ENCODE data around the gene SLC6A8. TPM values are rescaled to one million over a fixed set of nuclear protein-coding genes. Genes with fewer than 3 reads are reported as not detected.
A peak's percentile ranks its signal among the peaks of the same experiment; 100 is the strongest.

SLC6A8 gene
- total and polyA plus RNA-seq, 2 donors from 2014 or later, result 79.7 to 110 TPM

DNA sequence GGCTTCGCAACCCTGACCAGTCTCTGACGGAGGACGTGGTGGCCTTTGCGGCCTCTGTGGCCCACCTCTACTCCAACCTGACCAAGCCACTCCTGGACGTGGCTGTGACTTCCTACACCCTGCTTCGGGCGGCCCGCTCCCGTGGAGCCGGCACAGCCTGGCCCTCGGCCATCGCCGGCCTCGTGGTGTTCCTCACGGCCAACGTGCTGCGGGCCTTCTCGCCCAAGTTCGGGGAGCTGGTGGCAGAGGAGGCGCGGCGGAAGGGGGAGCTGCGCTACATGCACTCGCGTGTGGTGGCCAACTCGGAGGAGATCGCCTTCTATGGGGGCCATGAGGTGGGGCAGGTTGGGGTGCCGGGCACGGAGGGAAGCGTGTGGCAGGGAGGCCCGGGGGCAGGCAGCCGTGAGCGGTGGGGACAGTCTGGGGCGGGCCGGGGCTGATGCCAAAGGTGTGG lies 38.1 kb downstream of the SLC6A8 start:
- intact Hi-C loops (cut with DNase I), result no loop called here
- Histone ChIP-seq H3K27me3 (ENCODE audit: control insufficient read depth, insufficient read depth, low read length) (no peaks in the 10 kb centered on the region), H3K4me3 (ENCODE audit: low read length in 3 of 3) (no peak overlapping the region), H3K9ac (ENCODE audit: low read length in 3 of 3) (no peak overlapping the region), H3K4me1 (ENCODE audit: control insufficient read depth in 2 of 3, insufficient read depth in 2 of 3, low read depth in 1 of 3, low read length in 3 of 3) (peaks cover 0 to 36% (median 8%) of the 10 kb centered on the region in 3 donors), H3K27ac (ENCODE audit: low read depth in 2 of 2, low read length in 2 of 2) (peak overlapping the region; percentile 40 to 74), H3K9me3 (ENCODE audit: control insufficient read depth in 2 of 3, insufficient read depth in 1 of 3, low read length in 3 of 3) (no peaks in the 10 kb centered on the region), H3K36me3 (ENCODE audit: control insufficient read depth in 2 of 3, insufficient read depth in 3 of 3, low read length in 3 of 3) (peaks cover 0 to under 1% (median 0%) of the 10 kb centered on the region in 3 donors)
- FAIRE-seq, result no peak
- TF ChIP-seq, protein P1, sequence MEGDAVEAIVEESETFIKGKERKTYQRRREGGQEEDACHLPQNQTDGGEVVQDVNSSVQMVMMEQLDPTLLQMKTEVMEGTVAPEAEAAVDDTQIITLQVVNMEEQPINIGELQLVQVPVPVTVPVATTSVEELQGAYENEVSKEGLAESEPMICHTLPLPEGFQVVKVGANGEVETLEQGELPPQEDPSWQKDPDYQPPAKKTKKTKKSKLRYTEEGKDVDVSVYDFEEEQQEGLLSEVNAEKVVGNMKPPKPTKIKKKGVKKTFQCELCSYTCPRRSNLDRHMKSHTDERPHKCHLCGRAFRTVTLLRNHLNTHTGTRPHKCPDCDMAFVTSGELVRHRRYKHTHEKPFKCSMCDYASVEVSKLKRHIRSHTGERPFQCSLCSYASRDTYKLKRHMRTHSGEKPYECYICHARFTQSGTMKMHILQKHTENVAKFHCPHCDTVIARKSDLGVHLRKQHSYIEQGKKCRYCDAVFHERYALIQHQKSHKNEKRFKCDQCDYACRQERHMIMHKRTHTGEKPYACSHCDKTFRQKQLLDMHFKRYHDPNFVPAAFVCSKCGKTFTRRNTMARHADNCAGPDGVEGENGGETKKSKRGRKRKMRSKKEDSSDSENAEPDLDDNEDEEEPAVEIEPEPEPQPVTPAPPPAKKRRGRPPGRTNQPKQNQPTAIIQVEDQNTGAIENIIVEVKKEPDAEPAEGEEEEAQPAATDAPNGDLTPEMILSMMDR (IDR thresholded peaks at IDR 0.05; ENCODE audit: borderline replicate concordance, extremely low read depth, insufficient read depth), result no peak
- peak in 1 of 5 donors; percentile 84 for DNase-seq

DNA sequence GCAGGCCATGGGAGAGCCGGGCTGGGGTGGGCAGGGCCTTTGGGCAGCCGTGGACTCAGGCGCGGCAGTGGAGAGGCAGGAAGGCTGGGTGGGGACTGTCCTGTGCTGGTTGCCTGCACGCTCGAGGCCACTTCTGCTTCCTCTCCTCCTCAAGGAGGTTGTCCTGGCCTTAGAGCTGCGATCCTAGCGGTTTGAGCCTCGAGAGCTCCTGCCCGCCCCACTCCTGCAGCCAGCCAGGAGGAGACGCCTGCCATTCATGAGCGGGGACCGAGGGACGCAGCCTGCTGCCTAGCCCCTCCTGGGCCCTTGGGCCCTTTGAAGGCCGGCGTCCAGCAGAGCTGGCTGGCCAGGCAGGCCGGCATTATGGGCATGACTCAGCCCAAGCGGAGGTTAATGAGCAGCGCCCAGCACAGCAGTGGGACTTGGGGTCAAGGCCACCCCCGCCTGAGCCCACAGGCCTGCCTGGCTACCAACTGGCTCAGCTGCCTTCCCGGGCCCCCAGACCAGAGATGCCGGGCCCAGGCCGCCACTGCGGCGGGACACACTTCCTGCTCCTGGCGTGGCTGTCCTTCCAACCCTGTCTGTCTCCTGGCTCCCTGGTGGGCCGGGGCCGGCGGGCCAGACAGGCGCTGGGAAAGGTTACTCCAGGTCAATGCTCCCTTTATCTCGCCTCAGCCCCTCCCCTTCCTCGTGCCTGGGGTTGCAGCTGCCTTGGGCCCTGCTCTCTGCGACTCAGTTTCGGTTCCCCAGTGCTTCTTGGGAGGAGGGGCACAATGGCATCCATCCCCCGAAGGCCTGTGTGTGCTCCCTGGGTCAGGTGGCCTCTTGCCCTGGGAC lies 38.8 kb downstream of the SLC6A8 start:
- no peak overlapping the region for H3K9ac ChIP-seq (ENCODE audit: low read length in 3 of 3)
- peak overlapping the region; percentile 40 to 74 for H3K27ac ChIP-seq (ENCODE audit: low read depth in 2 of 2, low read length in 2 of 2)
- H3K9me3 ChIP-seq (ENCODE audit: control insufficient read depth in 2 of 3, insufficient read depth in 1 of 3, low read length in 3 of 3), result no peaks in the 10 kb centered on the region
- peak in 3 of 5 donors; percentile 58 to 89 (median 69) for DNase-seq
- TF ChIP-seq, protein P1 (IDR thresholded peaks at IDR 0.05; ENCODE audit: borderline replicate concordance, extremely low read depth, insufficient read depth), result no peak
- FAIRE-seq, result no peak
- H3K36me3 ChIP-seq (ENCODE audit: control insufficient read depth in 2 of 3, insufficient read depth in 3 of 3, low read length in 3 of 3), result no peaks in the 10 kb centered on the region
- H3K27me3 ChIP-seq (ENCODE audit: control insufficient read depth, insufficient read depth, low read length), result no peaks in the 10 kb centered on the region
- intact Hi-C loops (cut with DNase I), result no loop called here
- H3K4me1 ChIP-seq (ENCODE audit: control insufficient read depth in 2 of 3, insufficient read depth in 2 of 3, low read depth in 1 of 3, low read length in 3 of 3), result peaks cover 0 to 36% (median 8%) of the 10 kb centered on the region in 3 donors
- no peak overlapping the region for H3K4me3 ChIP-seq (ENCODE audit: low read length in 3 of 3)

DNA sequence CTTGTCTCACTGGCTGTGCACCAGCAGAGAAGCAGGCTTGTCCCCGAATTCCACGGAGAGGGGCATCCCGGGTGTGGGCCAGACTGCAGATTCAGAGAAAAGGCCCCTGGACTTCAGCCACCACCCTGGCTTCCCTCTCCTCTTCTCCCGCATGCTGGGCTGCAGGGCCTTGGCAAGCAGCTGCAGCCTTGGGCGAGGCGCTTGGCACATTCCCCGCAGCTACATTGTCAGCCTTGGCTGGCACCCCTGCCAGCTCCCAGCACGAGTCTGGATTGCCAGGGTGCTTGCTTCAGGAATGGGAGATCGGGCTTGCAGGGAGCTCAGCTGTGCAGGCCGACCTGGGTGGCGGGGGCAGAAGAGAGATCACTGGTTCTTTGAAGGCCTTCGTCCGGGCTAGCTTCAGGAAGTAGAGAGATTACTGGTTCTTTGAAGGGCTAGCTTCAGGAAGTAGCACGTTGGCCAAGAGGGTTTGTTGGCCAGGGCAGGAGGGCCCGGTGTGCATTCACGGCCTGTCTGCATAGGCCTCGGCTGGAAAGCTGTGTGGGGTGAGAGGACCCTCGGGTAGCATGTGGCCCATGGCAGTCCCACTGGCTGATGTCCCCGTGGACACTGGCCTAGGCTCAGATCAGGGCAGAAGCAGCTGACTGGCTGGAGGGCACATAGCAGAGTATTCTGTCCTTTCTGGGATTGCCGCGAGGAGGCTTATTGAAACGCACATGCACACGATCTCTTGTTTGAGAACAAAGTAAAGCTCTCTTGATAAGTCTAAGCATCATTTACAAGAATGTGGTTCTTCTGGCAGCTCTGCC lies 39.6 kb downstream of the SLC6A8 start:
- H3K27ac ChIP-seq (ENCODE audit: low read depth in 2 of 2, low read length in 2 of 2), result peak overlapping the region; percentile 40 to 74
- no peaks in the 10 kb centered on the region for H3K27me3 ChIP-seq (ENCODE audit: control insufficient read depth, insufficient read depth, low read length)
- TF ChIP-seq, protein P1 (IDR thresholded peaks at IDR 0.05; ENCODE audit: borderline replicate concordance, extremely low read depth, insufficient read depth), result no peak
- H3K36me3 ChIP-seq (ENCODE audit: control insufficient read depth in 2 of 3, insufficient read depth in 3 of 3, low read length in 3 of 3), result no peaks in the 10 kb centered on the region
- peaks cover 0 to 36% (median 8%) of the 10 kb centered on the region in 3 donors for H3K4me1 ChIP-seq (ENCODE audit: control insufficient read depth in 2 of 3, insufficient read depth in 2 of 3, low read depth in 1 of 3, low read length in 3 of 3)
- H3K9me3 ChIP-seq (ENCODE audit: control insufficient read depth in 2 of 3, insufficient read depth in 1 of 3, low read length in 3 of 3), result no peaks in the 10 kb centered on the region
- H3K4me3 ChIP-seq (ENCODE audit: low read length in 3 of 3), result no peak overlapping the region
- DNase-seq, result peak in 1 of 5 donors; percentile 82
- FAIRE-seq, result no peak
- intact Hi-C loops (cut with DNase I), result no loop called here
- no peak overlapping the region for H3K9ac ChIP-seq (ENCODE audit: low read length in 3 of 3)

Measured in kidney (tissue), 14 donors.